Activated CD8-positive, alpha-beta memory T cell treated with anti-CD3 and anti-CD28 coated beads for 1 hour (primary cell): ENCODE data around the gene OR5C1.
"Not testable (repeated sequence)": the region's sequence is repeated elsewhere in the genome, so short reads cannot be mapped to it uniquely, and the experiment has no call there.

Source experiments
- DNase-seq, 2 donors: peaks; one replicate each; pipeline ENCODE4 v3.0.0-alpha.2; 2020; ENCODE audit warnings: low read depth in 1 of 2; ENCODE audit errors: extremely low read depth in 1 of 2

OR5C1 gene

DNA sequence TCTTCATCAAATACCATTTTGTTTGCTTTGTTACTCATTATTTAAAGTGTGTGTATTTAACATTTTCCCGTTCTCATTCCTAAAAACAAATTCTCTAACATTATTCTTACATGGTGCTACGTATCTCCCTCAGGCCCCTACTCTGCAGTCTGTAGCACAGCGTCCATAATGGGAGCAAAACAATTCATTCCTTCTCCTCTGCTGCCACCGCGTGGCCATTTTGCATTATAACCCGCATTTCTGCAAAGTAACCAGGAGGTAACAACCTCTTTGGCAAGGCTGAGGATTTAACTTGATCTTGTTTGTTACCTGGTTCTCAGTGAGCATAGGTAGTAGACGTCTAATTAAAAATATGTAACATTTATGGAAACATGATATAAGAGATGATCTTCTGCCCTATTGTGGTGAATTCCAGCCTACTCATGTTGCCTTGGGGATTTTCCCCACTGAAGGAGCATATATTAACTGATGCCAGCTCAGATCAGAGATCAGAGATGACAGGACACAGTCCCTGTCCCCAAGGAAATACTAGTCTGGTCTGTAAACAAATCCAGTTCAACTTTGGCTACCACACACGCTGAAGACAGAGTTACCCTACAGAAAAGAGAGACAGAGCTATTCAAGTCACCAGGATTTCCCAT, 21.7 kb downstream of the OR5C1 start:
- DNase-seq: peak; percentile 45 to 61

DNA sequence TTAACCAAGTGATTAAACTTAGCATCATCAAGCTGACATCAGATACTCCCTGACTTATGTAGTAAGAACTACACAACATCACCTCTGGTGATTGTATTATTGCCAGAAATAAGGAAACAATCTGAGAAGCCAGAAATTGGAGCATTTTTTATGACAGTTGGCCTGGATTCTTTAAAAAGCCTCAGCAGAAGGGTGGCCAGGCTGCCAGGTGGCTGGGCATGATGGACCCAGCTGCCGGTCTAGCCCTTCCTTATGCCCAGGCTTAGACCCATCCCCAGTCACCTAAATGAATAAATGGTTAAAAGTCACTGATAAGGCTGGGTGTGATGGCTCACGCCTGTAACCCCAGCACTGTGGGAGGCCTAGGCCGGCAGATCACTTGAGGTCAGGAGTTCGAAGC, 24.0 kb downstream of the OR5C1 start:
- DNase-seq: no peak

DNA sequence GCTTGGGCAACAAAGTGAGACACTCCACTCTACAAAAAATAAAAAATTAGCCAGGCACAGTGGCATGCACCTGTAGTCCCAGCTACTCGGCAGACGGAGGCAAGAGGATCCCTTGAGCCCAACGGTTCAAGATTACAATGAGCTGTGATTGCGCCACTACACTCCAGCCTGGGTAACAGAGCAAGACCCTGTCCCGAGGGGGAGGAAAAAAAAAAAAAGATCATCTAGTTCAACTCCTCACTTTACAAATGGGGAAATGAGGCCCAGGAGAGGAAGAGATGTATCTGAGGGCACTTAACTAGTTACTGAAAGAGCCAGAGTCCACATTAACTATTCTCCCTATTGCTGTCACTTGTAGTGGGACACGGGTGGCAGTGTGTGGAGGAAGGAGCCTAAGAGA, 25.8 kb downstream of the OR5C1 start:
- no peak for DNase-seq

DNA sequence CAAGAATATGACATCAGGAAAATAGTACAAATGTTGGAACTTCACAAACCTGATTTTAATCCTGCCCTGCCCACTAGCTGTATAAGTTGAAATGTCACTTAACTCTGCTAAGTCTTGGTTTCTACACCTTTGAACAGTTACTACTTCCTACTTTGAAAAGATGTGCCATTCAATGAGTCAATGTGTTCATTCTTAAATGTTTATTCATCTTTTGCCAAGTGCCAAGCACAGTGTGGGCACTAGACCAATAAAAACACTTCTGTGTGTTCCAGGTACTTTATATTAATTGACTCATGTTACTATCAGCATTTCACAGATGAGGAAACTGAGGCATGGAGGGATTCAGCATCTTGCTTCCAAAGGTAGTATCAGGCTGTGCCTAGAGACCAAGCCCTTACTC, 26.8 kb downstream of the OR5C1 start:
- DNase-seq: no peak

DNA sequence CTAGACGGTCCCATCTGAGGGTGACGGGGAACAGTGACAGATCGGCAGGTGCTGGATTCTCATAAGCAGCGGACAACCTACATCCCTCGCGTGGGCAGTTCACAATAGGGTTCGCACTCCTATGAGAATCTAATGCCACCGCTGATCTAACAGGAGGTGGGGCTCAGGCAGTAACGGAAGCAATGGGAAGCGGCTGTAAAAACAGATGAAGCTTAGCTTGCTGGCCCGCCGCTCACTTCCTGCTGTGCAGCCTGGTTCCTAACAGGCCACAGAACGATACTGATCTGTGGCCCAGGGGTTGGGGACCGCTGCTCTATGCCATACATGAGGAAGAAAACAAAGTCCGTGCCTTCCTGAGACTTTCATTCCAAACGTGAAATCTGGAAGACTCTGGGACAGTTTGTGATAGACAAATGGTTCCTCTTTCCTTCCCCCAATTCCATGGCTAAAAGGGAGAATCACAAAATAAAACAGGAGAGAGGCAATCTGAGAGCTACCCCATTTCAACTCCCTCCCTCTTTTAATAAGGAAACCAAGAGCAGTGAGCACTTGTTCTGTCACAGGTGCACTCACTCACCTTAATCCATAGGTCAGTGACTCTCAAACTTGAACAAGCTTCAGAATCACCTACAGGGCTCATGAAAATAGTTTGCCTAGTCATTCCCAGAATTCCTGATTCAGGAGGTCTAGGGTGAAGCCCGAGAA, 27.6 kb downstream of the OR5C1 start:
- DNase-seq: peak in 1 of 2 donors; percentile 22

DNA sequence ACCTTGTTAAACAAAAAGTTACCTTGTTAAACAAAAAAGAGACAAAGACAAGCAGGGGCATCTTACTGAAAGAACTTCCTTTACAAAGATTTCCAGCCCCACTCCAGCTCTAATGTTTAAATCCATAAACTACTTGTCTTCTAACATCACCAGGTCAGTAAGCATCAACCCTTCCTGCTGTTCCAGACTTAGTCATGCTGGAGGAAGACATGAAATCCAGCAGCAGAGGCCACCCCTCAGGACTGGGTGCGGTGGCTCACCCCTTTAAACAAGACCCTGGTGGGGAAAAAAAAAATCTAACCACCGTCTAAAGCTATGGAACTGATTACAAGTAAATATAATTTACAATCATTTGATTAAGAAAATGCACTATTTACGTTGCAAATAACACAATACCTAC, 30.6 kb downstream of the OR5C1 start:
- DNase-seq: no peak

DNA sequence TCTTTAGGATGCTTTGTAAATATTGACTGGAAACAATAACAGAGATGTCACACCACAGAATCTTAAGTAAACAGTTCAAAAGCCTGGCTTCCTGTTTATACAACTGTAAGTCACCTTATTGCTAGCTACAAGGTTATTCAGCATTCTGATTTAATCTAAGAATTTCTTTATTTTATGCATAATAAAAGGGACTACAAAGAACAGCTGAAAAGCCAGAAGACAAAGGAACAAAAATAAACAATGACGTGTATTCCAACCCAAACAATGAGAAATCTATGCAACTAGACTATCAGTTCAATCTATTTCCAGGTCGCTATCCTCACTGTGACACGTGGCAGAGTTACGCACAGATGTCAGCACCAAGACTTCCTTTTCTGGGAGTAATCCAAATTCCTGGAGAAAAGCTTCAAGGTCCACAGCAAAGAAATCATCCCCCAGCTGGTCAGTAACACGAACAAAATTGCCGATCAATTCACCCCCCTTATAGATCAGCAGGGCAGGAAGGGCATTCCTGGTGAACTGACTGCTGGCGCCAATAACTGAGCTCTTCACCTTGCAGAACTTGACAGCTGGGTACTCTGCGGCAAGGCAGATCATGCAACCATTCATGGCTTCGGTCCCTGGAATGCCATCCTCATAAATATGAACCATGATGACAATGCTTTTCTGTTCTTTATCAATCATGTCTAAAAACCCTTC, 31.2 kb downstream of the OR5C1 start:
- DNase-seq: no peak

DNA sequence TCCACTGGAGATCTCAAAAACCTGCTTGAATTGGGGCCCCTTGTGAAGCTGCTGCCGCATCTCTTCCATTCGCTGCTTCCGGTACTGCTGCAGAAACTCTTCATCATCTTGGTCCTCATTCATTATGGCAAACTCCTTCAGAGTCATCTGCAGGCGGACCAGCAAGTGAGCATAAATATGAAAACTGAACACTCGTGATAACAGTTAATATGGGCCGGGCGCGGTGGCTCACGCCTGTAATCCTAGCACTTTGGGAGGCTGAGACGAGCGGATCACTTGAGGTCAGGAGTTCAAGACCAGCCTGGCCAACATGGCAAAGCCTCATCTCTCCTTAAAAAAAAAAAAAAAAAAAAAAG, 31.7 kb downstream of the OR5C1 start:
- DNase-seq: no peak

DNA sequence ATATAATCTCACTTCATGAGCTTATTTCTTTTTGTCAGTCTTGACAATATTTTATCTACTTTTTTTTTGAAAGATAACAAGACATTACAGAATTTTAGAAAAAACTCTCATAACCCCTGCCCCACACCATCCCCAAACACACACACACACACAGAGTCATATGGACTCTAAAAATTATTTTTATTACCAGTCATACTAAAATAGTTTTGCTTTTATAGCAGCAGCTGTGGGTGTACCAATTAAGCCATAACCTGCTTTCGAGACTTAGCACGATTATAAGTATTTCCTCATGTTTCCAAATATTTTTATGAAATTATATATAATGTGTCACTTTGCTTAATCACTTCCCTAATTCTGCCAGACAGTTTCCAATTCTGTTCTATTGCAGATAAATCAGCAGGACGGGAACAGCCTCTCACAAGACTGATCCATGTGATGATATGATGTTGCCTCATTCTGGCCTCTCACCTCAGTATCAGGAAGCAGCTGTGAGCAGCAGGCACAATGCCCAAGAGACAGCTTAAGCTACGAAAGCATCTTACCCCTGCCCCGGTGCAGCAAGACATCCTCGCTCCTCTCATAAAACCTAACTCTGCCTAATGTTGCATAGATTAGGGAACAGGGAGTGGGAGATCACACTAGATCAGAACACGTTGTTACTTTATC, 32.7 kb downstream of the OR5C1 start:
- no peak for DNase-seq

DNA sequence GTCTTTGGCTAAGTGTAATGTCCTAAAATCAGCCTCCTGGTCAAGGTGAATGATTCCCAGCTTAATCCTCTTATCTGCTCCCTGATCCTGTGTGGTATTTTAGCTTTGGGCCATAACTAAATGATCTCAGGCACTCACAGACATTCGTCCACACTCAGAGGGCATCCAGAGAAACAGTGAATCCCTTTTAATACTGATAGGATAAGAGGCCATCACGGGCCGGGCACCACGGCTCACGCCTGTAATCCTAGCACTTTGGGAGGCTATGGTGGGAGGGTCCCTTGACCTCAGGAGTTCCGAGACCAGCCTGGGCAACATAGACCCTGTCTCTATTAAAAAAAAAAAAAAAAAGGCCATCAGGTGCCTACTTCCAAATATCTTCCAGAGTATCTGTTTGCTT, 33.3 kb downstream of the OR5C1 start:
- no peak for DNase-seq

DNA sequence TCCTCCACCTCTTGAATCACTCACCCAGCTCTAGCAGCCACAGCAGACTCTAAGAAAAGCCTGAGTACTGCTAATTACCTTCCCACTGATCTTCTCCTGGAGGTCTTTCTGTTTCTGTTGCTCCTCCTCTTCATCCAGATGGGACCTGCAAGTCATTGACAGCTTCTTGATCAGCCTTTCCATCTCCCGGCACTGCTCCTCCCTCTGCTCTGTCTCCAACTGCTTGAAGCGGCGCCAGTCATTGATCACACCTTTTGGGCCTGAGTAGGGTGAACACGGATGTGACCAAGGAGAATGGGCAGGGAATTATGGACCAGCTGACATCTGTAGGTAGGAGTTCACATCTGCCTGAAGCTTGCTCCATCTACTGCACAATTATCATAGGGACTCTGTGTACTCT, 34.2 kb downstream of the OR5C1 start:
- no peak for DNase-seq

DNA sequence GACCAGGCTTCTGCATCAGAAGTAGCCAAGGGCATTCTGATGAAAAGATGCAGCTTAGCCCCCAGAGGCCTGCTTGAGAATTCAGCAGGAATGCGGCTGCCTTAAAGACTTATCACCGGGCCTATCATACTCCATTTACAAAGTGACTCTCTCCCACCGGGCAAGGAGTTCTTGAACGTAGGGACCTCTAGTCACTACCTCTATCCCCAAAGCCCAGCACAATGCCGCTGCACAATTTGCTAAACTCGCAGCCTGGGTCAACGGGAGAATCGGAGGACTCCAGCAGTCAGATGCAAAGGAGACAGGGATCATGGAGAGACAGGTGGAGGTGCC, 39.0 kb downstream of the OR5C1 start:
- DNase-seq: no peak

DNA sequence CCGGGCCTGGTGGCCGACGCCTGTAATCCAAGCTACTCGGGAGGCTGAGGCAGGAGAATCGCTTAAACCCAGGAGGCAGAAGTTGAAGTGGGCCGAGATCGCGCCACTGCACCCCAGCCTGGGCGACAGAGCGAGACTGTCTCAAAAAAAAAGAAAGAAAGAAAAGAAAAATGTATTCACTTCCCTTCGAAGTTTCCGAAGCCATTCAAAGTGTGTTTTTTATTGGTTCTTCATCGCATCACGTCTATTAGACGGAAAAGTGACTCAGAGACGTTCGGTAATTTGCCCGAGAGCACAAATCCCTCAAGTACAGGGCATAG, 40.2 kb downstream of the OR5C1 start:
- DNase-seq: not testable (repeated sequence)

DNA sequence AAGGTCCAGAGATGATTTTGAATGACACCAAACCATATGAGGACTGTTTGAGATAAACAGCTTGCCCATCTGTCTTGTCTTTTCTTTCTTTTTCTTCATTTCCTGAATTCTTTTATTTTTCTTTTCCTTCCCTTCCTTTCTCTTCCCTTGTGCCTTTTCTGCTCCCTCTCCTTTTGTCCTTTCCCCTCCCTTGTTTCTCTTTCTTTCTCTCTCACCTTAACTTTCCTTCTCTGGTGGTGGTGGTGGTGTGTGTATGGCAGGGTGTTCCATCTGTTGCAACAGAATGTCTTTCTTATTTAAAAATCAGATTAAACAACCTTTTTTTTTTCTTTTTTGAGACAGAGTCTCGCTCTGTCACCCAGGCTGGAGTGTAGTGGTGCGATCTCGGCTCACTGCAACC, 43.5 kb downstream of the OR5C1 start:
- DNase-seq: no peak

DNA sequence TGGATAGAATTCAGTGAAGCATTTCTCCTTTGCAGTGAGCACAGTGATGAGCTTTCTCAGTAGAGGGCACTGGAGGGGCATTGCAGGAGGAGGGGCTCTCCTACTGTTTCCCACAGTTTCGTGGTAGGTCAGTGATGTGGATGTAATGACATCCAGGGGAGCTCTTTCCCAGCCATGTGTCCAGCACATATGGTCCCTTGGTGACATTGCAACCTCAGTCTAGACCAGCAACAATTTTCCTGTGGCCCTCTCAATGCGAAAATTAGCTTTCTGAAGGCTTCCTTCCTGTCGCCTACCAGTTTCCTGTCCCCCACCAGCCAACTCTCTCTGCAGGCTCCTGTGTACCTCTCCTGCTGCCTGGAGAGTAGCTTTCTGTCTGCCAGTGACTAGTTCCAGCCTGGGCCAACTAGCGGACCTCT, 46.6 kb downstream of the OR5C1 start:
- DNase-seq: no peak

DNA sequence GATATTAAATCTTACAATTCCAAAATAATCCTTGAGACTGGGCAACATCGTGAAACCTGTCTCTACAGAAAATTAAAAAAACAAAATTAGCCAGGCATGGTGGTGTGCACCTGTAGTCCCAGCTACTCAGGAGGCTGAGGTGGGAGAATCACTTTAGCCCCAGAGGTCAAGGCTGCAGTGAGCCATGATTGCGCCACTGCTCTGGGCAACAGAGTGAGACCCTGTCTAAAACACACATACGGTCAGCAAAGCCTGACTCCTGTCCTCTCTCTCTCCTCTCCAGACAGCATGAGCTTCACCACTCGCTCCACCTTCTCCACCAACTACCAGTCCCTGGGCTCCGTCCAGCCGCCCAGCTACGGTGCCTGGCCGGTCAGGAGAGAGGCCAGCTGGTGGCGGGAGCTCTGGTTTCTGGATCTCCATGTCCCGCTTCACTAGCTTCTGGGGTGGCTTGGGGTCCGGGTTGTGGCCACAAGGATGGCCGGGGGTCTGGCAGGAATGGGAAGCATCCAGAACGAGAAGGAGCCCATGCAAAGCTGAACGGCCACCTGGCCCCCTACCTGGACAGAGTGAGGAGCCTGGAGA, 48.6 kb downstream of the OR5C1 start:
- no peak for DNase-seq

DNA sequence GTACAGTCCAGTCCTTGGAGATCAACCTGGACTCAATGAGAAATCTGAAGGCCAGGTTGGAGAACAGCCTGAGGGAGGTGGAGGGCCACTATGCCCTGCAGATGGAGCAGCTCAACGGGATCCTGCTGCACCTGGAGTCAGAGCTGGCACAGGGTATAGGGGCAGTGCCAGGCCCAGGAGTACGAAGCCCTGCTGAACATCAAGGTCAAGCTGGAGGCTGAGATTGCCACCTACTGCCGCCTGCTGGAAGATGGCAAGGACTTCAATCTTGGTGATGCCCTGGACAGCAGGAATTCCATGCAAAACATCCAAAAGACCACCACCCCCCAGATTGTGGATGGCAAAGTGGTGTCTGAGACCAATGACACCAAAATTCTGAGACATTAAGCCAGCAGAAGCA, 49.7 kb downstream of the OR5C1 start:
- DNase-seq: not testable (repeated sequence)
